HFFc6 (cell line): ENCODE measurements around the gene SLC7A7. TPM values are rescaled to one million over a fixed set of nuclear protein-coding genes. Genes with fewer than 3 reads are reported as not detected.

Experiments
- DNase-seq: peaks from one replicate; pipeline ENCODE4 v3.0.0-alpha.2; 2018
- H3K27ac Mint-ChIP-seq: 2 replicates; pipeline ENCODE4 v1.8.0; 2020; ENCODE audit warnings: mild to moderate bottlenecking, mixed read lengths
- H3K27me3 Mint-ChIP-seq: 2 replicates; pipeline ENCODE4 v1.8.0; 2021; ENCODE audit warnings: mild to moderate bottlenecking, moderate library complexity, mixed read lengths; ENCODE audit not compliant: insufficient read depth
- H3K36me3 Mint-ChIP-seq: 2 replicates; pipeline ENCODE4 v1.8.0; 2021; ENCODE audit warnings: low read depth, mixed read lengths
- H3K4me1 Mint-ChIP-seq: 2 replicates; pipeline ENCODE4 v1.8.0; 2020; ENCODE audit warnings: low read depth, mixed read lengths
- H3K4me3 Mint-ChIP-seq: 2 replicates; pipeline ENCODE4 v1.8.0; 2020; ENCODE audit warnings: mild to moderate bottlenecking, moderate library complexity, mixed read lengths
- H3K9me3 Mint-ChIP-seq: 2 replicates; pipeline ENCODE4 v1.8.0; 2020; ENCODE audit warnings: mild to moderate bottlenecking, mixed read lengths
- CTCF ChIP-seq: fragments of 200-600 bp; sonication (generic); IDR thresholded peaks from 2 replicates; pipeline ENCODE4 v1.5.0; 2021; ENCODE audit warnings: antibody characterized with exemption, mild to moderate bottlenecking
- total RNA-seq, 6 experiments: library from RNA; stranded (reverse); fragmentation: NEBNext Ultra II Directional; extraction: Animal tissue kit (Norgen Biotek cat#: 25700); gene quantifications; 2 replicates in 1 of 6; 3 replicates in 5 of 6; pipeline ENCODE4 v1.2.3, GENCODE V29; 2021

SLC7A7 gene
- total RNA-seq, 6 experiments from 2014 or later, result 0.31 to 1.3 (median 0.56) TPM

- no peak overlapping the region for H3K27ac Mint-ChIP-seq
- TF ChIP-seq CTCF, result no peak
- H3K4me1 Mint-ChIP-seq, result peaks cover 9% of the 10 kb centered on the region
- H3K27me3 Mint-ChIP-seq, result peaks cover 4% of the 10 kb centered on the region
- no peak for DNase-seq
- no peaks in the 10 kb centered on the region for H3K36me3 Mint-ChIP-seq
- no peaks in the 10 kb centered on the region for H3K9me3 Mint-ChIP-seq
- H3K4me3 Mint-ChIP-seq, result no peak overlapping the region
These were observed 61.6 kb downstream of the SLC7A7 start for GRCh38 chr14:22753586-22753985.

- Mint-ChIP-seq H3K27ac (no peak overlapping the region), H3K4me1 (peaks cover 15% of the 10 kb centered on the region), H3K27me3 (peaks cover 10% of the 10 kb centered on the region), H3K9me3 (no peaks in the 10 kb centered on the region), H3K36me3 (no peaks in the 10 kb centered on the region), H3K4me3 (no peak overlapping the region)
- no peak for DNase-seq
- TF ChIP-seq CTCF, result no peak
These were observed 62.8 kb downstream of the SLC7A7 start for GRCh38 chr14:22752422-22752821.

- TF ChIP-seq CTCF, result no peak
- Mint-ChIP-seq H3K27ac (no peak overlapping the region), H3K4me3 (no peak overlapping the region), H3K36me3 (no peaks in the 10 kb centered on the region), H3K4me1 (peaks cover 14% of the 10 kb centered on the region), H3K27me3 (peaks cover 18% of the 10 kb centered on the region), H3K9me3 (no peaks in the 10 kb centered on the region)
- DNase-seq, result no peak
These were observed 66.6 kb downstream of the SLC7A7 start for GRCh38 chr14:22748631-22749068.

GRCh38 chr14:22748206-22748605, 67.0 kb downstream of the SLC7A7 start:
- H3K9me3 Mint-ChIP-seq, result no peaks in the 10 kb centered on the region
- DNase-seq, result no peak
- H3K27me3 Mint-ChIP-seq, result peaks cover 18% of the 10 kb centered on the region
- H3K4me3 Mint-ChIP-seq, result no peak overlapping the region
- H3K4me1 Mint-ChIP-seq, result peaks cover 10% of the 10 kb centered on the region
- H3K27ac Mint-ChIP-seq, result no peak overlapping the region
- TF ChIP-seq CTCF, result no peak
- no peaks in the 10 kb centered on the region for H3K36me3 Mint-ChIP-seq

GRCh38 chr14:22747769-22748168, 67.5 kb downstream of the SLC7A7 start:
- H3K4me1 Mint-ChIP-seq, result peaks cover 7% of the 10 kb centered on the region; the same call in 1 of the 2 replicates
- H3K36me3 Mint-ChIP-seq, result no peaks in the 10 kb centered on the region
- H3K4me3 Mint-ChIP-seq, result no peak overlapping the region
- H3K27me3 Mint-ChIP-seq, result peaks cover 18% of the 10 kb centered on the region
- H3K9me3 Mint-ChIP-seq, result no peaks in the 10 kb centered on the region
- no peak overlapping the region for H3K27ac Mint-ChIP-seq
- TF ChIP-seq CTCF, result no peak
- DNase-seq, result no peak

GRCh38 chr14:22740020-22740419, 75.2 kb downstream of the SLC7A7 start:
- Mint-ChIP-seq H3K4me3 (no peak overlapping the region), H3K4me1 (no peaks in the 10 kb centered on the region), H3K27ac (no peak overlapping the region), H3K9me3 (peaks cover 5% of the 10 kb centered on the region), H3K36me3 (peaks cover 7% of the 10 kb centered on the region; the same call in 1 of the 2 replicates), H3K27me3 (peaks cover 8% of the 10 kb centered on the region; the same call in 1 of the 2 replicates)
- TF ChIP-seq CTCF, result no peak
- no peak for DNase-seq
